HG02678 (cell line): Measurements from ENCODE around the gene FBXO8.
A peak's percentile ranks its signal among the peaks of the same experiment; 100 is the strongest.

ENCODE experiments used
- ATAC-seq: cut with Tn5 transposase; IDR thresholded peaks from one replicate; pipeline ENCODE4 v1.9.1; 2021; ENCODE audit warnings: mild to moderate bottlenecking, moderate library complexity; ENCODE audit not compliant: unreplicated experiment

Gene FBXO8

DNA sequence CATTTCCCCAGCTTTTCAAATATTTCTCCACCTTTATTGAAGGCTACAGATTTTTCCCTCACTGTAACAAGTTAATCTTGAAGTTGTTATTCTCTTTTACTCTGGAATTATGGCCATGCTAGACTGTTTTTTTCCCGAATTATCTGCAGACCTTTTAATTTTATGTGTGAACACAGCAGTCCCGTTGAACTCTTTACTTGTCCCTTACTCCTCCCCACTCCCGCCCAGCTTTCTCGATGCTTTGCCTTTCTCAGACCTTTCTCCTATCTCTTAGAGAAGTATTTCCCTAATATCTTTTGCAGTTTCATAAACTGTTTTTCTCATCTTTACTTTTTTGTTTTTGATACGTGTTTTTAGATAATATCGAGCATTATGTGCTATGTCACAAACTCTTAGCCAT lies 1.0 kb upstream of the FBXO8 start:
- ATAC-seq: no peak

DNA sequence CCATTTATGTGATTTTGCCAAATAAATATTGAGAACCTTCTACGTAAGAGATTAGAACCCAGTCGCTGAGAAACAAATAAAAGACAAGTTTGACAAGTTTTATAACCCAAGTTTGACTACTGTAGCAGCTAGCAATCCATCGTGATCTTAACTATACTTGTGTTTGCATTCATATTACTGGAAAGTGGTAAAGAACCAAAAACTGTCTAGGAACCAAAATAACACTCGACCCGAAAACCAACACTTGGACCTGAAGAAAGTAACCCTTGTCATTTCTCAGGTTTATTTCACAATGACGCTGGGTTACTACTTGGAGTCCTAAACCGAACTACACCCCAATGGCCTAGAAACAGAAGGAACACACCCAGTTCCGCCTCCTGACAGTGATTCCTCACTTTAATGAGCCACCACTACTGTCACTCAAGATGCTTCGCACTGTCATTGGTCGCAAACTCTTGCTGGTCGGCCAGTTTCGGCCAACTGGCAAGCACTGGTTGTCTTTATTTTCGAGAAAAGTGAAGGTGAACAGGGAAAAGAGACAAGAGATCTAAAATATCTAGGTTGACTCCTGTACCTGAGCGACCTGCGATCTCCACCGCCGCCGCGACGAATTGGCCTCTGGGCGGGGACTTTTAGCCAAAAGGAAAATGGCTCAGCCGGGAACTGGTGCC lies 496 bp downstream of the FBXO8 start:
- ATAC-seq: peak; percentile 98

DNA sequence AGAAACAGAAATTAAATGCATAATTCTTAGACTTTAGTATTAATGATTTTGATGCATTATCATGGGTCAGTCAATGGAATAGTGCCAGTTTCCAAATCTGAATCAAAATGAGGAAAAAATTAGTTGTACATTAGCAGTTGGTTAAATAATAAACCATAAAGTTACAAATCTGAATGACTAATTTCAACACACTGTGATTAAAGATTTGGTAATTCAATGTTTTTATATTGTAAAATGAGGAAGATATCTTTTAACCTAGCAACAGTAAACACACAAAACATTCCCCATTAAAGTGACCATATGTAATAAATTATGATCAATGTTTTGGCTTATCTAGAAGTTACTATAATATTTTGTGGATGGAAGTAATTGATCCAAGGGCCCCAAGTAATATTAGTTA lies 1.6 kb downstream of the FBXO8 start:
- no peak for ATAC-seq

DNA sequence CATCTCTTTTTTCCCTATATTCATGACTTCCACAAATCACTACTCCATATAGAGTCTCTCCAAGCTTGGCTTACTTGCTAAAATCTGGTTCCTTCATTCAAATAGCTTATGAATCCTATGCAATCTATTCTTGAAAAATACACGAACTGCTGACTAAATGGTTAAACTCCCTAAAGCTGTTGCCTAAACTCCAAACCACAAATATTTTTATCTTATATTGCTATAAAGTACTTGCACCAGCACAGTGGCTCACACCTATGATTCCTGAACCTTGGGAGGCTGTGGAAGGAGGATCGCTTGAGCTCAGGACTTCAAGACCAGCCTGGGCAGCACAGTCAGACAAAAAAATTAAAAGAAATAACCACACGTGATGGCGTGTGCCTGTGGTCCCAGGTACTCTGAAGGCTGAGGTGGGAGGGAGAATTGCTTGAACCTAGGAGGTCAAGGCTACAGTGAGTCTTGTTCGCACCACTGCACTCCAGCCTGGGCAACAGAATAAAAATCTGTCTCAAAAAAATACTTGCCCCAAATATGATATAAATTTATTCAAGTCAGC lies 2.2 kb downstream of the FBXO8 start:
- no peak for ATAC-seq

DNA sequence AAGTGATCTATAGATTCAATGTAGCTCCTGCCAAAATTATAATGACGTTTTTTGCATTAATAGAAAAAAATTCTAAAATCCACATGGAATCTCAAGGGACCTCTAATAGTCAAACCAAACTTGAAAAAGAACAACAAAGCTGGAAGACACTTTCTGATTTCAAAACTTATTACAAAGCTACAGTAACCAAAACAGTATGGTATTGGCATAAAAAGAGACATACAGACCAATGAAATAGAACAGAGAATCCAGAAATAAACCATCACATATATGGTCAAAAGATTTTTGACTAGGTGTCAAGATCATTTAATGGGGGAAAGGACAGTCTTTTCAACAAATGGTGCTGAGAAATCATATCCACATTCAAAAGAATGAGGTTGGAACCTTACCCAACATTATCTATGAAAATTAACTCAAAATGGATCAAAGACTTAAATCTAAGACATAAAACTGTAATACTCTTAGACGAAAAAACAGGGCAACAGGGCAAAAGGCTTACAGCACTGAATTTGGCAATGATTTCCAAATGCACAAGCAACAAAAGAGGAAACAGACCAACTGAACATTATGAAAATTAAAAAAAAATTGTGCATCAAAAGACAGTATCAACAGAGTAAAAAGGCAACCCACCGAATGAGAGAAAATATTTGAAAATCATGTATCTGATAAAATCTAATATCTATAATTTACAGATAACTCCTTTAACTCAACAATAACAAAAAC lies 3.9 kb downstream of the FBXO8 start:
- no peak for ATAC-seq

DNA sequence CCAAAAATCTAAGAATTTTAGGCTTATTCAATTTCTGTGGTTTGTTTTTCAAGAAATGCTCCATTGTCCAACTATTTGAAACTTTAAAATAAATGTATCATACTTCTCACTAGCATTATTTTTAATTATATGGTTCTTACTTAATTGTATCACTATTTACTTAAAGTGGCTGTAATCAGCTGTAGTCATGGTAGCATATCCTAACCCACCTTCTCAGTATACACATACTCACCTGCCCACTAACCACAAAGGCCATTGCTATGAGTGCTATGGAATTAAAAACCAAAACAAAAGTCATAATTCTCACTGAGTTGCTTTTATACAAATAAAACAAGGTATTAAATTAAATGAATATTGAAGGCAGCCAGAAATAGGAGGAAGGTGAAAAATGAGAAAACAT lies 5.0 kb downstream of the FBXO8 start:
- ATAC-seq: no peak

DNA sequence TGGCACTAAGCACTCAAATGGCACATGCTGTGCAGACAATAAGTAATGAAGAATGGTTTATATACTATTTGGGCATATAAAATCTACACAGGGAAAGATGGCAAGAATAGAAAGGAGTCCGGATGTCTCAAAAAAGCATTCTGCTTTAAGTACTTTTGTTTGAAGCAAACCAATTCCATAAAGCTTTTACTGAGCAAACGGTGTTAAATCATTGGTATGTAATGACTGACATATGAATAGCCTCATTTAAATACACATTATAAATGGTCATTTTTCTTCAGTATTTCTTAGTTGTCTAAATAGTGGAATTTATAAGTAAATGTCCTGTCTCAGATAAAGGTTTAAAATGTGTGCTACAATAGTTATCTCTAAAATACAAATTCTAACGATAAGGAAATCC lies 6.0 kb downstream of the FBXO8 start:
- ATAC-seq: no peak

DNA sequence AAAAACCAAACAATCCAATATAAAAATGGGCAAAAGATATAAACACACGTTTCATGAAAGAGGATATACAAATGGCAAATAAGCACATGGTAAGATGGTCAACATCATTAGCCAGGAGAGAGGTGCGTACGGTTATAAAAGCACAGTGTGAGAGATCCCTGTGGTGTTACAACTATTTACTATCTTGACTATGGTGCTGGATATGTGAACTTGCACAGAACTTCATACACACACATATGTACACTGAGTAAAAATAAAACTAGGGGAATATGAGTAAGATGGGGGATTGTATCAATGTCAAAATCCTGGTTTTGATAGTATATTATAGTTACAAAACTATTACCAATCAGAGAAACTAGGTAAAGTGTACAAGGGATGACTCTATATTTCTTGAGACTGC lies 8.4 kb downstream of the FBXO8 start:
- ATAC-seq: no peak

DNA sequence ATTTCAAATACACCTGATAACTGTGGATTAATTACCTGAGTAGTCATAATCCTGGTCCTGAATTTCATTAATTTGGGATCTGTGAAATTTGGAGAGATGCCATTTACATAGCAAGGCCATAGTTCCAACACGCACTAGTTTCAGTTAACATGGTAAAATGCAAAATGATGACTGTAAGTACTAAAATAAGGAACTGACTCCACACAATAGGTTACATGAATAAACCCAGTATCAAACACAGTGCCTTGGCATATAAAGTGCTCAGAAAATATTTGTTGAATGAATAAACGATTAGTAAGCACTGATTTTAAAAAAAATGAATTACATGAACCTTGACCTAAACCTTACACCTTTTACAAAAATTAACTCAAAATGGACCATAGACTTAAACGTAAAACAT lies 9.0 kb downstream of the FBXO8 start:
- ATAC-seq: no peak

DNA sequence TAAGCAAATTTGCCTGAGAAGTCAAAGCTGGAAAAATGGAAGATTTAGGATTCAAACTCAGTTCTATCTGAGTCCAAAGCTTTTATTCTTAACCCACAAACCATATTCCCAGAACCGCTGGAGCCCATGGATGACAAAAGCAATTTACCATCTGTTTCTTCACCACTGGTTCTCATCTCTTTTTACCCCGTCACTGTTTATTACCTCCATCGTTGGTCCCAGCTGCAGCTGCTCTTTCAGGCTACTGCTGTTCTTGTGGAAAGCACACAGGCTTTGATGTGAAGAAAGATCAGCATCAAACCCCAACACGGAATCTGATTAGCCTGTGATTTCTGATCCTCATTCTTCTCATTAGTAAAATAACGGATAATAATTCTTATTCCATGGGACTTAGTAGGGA lies 9.5 kb downstream of the FBXO8 start:
- no peak for ATAC-seq

DNA sequence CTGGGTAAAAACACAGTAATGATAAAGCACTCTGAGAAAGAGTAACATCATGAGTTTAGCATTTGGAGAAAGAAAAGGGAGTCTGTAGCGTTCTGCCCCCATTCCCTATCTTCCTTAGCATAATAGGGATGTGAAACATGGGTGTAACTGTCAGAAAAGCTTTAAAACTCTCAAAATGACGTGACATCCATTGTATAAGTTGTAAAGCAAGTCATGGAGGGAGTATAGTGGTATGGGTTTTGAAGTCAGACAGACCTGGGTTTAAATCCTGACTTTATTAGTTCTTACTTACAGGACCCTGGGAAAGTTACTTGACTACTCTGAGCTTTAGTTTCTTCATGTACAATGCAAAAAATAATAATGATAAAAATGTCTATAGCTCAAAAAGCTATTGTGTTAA lies 17.1 kb downstream of the FBXO8 start:
- ATAC-seq: no peak

DNA sequence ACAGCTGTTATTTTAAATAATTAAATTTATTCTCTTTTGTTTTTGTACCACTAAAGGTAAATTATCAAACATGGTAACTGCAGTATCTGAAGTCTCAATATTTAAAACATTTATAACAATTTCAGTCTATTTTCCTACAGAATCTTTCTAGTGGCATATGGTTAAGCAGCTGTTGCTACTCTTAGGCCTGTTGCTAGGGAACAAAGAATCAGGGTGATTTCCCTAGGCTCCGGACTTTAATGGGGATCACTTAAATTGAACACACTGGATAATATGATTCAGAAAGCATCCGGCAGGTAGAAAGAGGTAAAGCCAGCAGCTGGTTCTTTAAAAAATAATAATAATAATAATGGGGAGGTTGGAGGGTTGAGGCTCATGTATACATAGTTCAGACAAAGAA lies 17.6 kb downstream of the FBXO8 start:
- ATAC-seq: no peak

DNA sequence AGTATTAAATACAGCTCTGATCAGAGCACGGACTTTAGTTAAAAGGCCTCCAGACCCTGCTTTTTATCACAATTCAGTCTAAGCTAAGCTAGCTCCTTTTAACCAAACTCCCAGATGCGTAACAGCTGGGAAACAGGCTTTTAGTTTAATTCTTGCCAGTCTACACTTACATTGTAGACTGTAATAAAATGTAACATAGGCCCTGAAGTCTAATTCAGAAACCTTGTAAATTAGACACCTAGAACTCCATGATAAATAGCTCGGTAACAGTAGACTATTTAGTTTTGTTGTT lies 20.1 kb downstream of the FBXO8 start:
- ATAC-seq: no peak

DNA sequence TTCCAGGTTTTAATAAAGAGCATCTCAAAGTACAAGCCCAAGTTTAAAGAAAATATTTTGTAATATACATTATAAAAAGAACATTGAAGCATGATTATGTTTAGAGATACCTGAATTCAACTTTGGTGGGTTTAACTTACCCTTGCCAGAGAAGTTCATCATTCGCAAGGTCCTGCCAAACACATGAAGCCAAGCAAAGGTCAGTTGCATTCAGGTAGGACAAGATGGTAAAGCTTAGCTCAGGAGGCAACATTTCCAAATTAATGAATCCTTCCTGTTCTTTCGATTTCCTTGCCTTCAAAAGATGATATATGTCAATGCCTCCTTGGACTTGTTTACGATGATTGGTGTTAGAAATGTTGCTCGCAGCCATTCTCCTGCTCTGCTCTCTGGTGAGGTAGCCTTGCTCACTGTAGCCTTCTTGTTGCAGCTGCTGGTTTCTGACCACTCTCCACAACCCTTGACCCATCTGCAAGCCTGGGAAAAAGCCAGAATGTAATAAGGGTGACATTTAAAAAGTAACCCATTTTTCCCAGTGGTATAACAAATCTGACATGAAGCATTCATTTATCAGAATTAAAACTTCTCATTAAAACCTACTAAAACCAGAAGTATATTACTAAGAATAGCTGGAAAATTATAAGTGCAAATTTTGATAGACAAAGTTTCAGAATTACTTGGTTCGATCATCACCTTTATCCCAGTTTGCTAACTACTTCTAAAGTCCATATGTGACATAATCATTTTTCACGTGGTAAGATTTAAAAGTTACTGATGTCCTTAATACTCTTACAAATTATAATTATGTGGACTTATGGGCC lies 20.6 kb downstream of the FBXO8 start:
- ATAC-seq: no peak

DNA sequence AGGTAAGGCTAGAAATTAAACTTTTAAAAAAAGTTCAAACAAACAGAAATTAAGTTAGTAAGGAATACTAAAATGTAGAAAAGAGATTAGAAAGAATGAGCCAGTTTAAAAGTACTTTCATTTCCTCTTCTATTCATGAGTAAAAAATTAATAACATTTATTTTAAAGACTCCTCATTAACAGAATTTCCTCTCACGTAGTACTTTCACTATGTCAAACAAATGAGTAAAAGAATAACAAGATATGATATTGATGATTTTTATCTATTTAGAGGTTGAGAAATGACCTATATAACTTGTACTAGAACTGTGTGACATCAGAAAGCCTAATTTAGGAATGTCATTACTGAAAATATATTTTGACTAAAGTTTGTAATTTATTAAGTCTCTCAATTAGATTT lies 22.0 kb downstream of the FBXO8 start:
- peak; percentile 23 for ATAC-seq

DNA sequence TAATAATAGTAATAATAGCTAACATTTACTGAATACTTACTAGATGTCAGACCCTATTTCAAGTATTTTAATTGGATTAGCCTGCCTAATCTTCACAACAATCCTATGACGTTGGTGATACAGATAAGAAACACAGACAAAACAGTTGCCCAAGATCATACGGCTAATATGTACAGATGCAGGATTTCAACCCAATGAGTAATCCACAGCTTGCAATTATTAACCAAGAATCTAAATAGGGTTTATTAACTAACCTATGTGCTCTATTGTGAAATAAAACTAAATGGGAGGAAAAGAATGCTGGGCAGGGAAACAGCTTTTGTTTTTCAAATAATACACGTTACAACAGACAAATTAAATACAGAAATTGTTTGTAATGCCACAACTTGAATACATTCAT lies 23.4 kb downstream of the FBXO8 start:
- peak; percentile 73 for ATAC-seq

DNA sequence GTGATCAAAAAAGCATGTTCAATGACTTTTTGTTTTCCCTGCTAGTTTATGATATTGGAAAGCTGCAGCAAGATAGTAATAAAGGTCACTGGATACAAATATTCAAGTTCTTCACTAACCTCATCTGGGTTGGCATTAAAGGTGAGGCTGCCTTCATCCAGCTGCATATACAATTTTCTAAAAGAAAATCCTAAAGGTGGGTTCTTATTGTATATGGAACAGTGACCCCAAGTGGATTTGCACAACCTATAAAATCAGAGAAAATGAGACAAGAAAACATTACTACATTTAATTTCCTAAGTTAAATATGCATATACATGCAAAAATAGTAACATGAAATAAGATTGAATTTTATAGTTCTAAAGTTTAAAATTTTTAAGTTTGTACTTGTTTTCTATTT lies 23.9 kb downstream of the FBXO8 start:
- ATAC-seq: no peak

DNA sequence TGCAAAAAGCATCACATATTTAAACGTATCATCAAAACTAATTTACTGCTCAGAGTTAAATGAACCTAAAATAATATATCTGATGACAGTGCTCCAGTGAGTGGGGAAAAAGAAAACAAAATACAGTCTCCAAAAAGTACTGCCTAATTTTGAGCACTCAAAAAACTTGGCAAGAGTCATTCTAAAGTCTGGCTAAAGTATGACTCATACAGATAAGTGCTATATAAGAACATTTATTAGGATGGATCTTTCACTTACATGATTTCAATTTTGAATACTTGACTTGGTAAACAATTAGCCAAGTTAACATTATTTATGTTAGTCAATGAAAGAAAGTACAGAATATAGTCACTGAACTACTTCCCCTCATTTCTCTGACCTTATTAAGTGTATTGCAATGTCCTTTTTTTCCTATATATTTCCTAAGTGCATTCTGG lies 27.2 kb downstream of the FBXO8 start:
- no peak for ATAC-seq

DNA sequence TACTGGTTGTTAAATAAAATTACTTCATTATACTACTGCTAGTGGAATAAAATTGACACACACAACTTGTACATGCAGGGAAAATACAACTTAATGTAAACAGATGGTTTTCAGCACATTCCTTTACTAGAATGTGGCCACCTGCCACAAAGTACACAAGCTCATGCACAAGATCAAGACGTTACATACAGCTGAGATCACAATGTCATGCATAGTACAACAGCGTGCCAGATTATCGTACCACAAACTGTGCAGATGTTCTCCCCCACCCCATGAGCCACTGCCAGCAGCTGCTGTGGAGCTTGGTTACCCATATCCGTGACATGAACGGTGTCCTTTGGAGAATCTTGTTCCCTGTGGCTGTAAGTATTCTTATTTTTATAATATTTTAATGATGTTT lies 27.7 kb downstream of the FBXO8 start:
- ATAC-seq: no peak

DNA sequence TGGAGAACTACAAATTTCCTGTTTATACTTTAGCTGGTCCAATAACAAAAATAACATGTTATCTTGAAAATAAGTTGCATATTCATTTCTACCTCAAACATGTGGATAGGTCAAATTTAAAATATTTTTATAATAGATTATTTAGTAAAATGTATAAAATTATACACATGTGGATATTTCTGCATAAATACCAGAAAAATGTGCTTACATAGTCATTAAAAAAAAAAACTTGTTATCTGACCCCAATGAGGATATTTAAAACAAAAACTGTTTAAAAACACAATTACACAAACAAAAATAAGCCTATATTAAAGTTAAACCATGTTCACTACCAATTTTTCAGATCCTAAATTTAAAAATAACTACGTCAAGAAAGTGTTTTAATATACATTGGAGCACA lies 28.1 kb downstream of the FBXO8 start:
- no peak for ATAC-seq

DNA sequence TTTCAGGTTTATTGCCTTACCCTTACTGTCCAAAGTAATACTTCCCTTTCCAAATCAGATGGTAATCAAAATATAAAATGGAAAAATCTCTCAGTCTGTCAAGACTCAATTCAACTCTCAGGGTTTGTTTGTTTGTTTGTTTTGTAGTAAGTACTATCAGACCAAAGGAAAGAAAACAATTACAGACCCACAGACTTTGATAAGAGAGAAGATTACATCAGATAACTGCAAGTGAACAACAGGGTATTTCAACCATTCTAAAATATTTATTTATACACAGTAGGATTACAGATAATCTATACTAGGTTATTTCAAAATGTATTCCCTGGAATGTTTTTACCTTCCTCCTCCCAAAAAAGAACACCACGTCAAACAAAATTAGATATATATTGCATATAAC lies 28.9 kb downstream of the FBXO8 start:
- ATAC-seq: no peak

DNA sequence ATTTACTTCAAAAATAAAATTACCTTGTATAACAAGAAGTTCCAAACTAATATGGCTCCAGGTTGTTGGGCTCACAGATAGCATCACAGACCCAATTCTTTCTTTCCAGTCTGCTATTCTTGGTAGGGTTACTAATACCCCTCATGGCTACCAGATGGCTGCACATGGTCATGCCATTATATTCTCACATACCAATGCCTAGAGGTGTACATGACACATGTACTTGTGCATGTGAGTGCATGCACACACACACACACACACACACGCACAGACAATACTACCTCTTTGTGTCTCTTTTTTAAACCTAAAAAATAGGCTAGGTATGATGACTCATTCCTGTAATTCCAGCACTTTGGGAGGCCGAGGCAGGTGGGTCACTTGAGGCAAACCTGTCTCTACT lies 31.1 kb downstream of the FBXO8 start:
- no peak for ATAC-seq
